Activated CD4-positive, alpha-beta T cell treated with anti-CD3 and anti-CD28 coated beads, Interleukin-2, amount 10 ng/mL, durations not matched to agents 24 days and 14 days (primary cell): Measurements from ENCODE around the gene CDC42BPB. TPM values are rescaled to one million over a fixed set of nuclear protein-coding genes. Genes with fewer than 3 reads are reported as not detected.

Experiments used
- DNase-seq: peaks from one replicate; pipeline ENCODE4 v3.0.0; 2022
- H3K27ac Mint-ChIP-seq: one replicate; pipeline ENCODE4 v1.8.0; 2022; ENCODE audit warnings: mild to moderate bottlenecking, mixed read lengths
- H3K27me3 Mint-ChIP-seq: one replicate; pipeline ENCODE4 v1.8.0; 2022; ENCODE audit warnings: mixed read lengths
- H3K36me3 Mint-ChIP-seq: one replicate; pipeline ENCODE4 v1.8.0; 2022; ENCODE audit warnings: low read depth, mild to moderate bottlenecking, mixed read lengths
- H3K4me1 Mint-ChIP-seq: one replicate; pipeline ENCODE4 v1.8.0; 2021; ENCODE audit warnings: mixed read lengths
- H3K4me3 Mint-ChIP-seq: one replicate; pipeline ENCODE4 v1.8.0; 2022; ENCODE audit warnings: mild to moderate bottlenecking, moderate library complexity, mixed read lengths
- H3K9me3 Mint-ChIP-seq: one replicate; pipeline ENCODE4 v1.8.0; 2021; ENCODE audit warnings: mixed read lengths
- intact Hi-C: fragments of 100-400 bp; cut with micrococcal nuclease; formaldehyde crosslinking; loops from one replicate; pipeline ENCODE4 v1.15.1; 2023
- total RNA-seq: library from RNA; stranded (reverse); gene quantifications from 2 replicates; pipeline ENCODE4 v1.2.3, GENCODE V29; 2022

The CDC42BPB gene
- total RNA-seq, 1 donor from 2014 or later = 1.7 TPM

- no peak for DNase-seq
- Mint-ChIP-seq H3K4me3 (no peak overlapping the region), H3K4me1 (peaks cover 1% of the 10 kb centered on the region), H3K36me3 (peaks cover 31% of the 10 kb centered on the region), H3K9me3 (no peaks in the 10 kb centered on the region), H3K27ac (no peak overlapping the region), H3K27me3 (no peaks in the 10 kb centered on the region)
- intact Hi-C loops = no loop called here
These were observed 149.2 kb downstream of the CDC42BPB start for GRCh38 chr14:102907980-102908730.

- no peak overlapping the region for H3K27ac Mint-ChIP-seq
- H3K9me3 Mint-ChIP-seq = no peaks in the 10 kb centered on the region
- intact Hi-C loops = no loop called here
- no peaks in the 10 kb centered on the region for H3K27me3 Mint-ChIP-seq
- peaks cover 1% of the 10 kb centered on the region for H3K4me1 Mint-ChIP-seq
- H3K4me3 Mint-ChIP-seq = no peak overlapping the region
- H3K36me3 Mint-ChIP-seq = peaks cover 36% of the 10 kb centered on the region
- DNase-seq = no peak
These were observed 150.0 kb downstream of the CDC42BPB start for GRCh38 chr14:102907303-102907844.

GRCh38 chr14:102906616-102907302 is 150.6 kb downstream of the CDC42BPB start:
- Mint-ChIP-seq H3K4me1 (peaks cover 1% of the 10 kb centered on the region), H3K27ac (no peak overlapping the region), H3K4me3 (no peak overlapping the region), H3K27me3 (no peaks in the 10 kb centered on the region), H3K9me3 (no peaks in the 10 kb centered on the region), H3K36me3 (peaks cover 36% of the 10 kb centered on the region)
- intact Hi-C loops = no loop called here
- DNase-seq = no peak

GRCh38 chr14:102905116-102906108 is 151.9 kb downstream of the CDC42BPB start:
- Mint-ChIP-seq H3K4me3 (no peak overlapping the region), H3K27me3 (no peaks in the 10 kb centered on the region)

GRCh38 chr14:102903889-102904512 is 153.3 kb downstream of the CDC42BPB start:
- H3K4me3 Mint-ChIP-seq = no peak overlapping the region
- DNase-seq = no peak
- H3K36me3 Mint-ChIP-seq = peaks cover 46% of the 10 kb centered on the region
- no peaks in the 10 kb centered on the region for H3K9me3 Mint-ChIP-seq
- H3K27me3 Mint-ChIP-seq = no peaks in the 10 kb centered on the region
- H3K4me1 Mint-ChIP-seq = peaks cover 14% of the 10 kb centered on the region
- H3K27ac Mint-ChIP-seq = no peak overlapping the region
- intact Hi-C loops = no loop called here

More at GRCh38 chr14:102905116-102906108, 151.9 kb downstream of the CDC42BPB start:
- Mint-ChIP-seq H3K27ac (no peak overlapping the region), H3K36me3 (peaks cover 42% of the 10 kb centered on the region), H3K4me1 (peaks cover 10% of the 10 kb centered on the region), H3K9me3 (no peaks in the 10 kb centered on the region)
- DNase-seq = no peak
- intact Hi-C loops = no loop called here

- peaks cover 19% of the 10 kb centered on the region for H3K4me1 Mint-ChIP-seq
- H3K4me3 Mint-ChIP-seq = no peak overlapping the region
- DNase-seq = no peak
- no peaks in the 10 kb centered on the region for H3K9me3 Mint-ChIP-seq
- intact Hi-C loops = no loop called here
- no peaks in the 10 kb centered on the region for H3K27me3 Mint-ChIP-seq
- no peak overlapping the region for H3K27ac Mint-ChIP-seq
- H3K36me3 Mint-ChIP-seq = peaks cover 52% of the 10 kb centered on the region
These were observed 154.0 kb downstream of the CDC42BPB start for GRCh38 chr14:102903248-102903888.

- no peaks in the 10 kb centered on the region for H3K9me3 Mint-ChIP-seq
- no peak for DNase-seq
- H3K4me3 Mint-ChIP-seq = no peak overlapping the region
- no peaks in the 10 kb centered on the region for H3K27me3 Mint-ChIP-seq
- peaks cover 52% of the 10 kb centered on the region for H3K36me3 Mint-ChIP-seq
- peak overlapping the region; percentile 48 for H3K27ac Mint-ChIP-seq
- intact Hi-C loops = no loop called here
- peaks cover 23% of the 10 kb centered on the region for H3K4me1 Mint-ChIP-seq
These were observed 154.7 kb downstream of the CDC42BPB start for GRCh38 chr14:102902523-102903247.

GRCh38 chr14:102902086-102902485 is 155.3 kb downstream of the CDC42BPB start:
- Mint-ChIP-seq H3K27ac (no peak overlapping the region), H3K4me1 (peaks cover 27% of the 10 kb centered on the region), H3K4me3 (no peak overlapping the region), H3K27me3 (no peaks in the 10 kb centered on the region), H3K9me3 (no peaks in the 10 kb centered on the region), H3K36me3 (peaks cover 55% of the 10 kb centered on the region)
- intact Hi-C loops = no loop called here
- no peak for DNase-seq

- Mint-ChIP-seq H3K27me3 (no peaks in the 10 kb centered on the region), H3K4me1 (peaks cover 27% of the 10 kb centered on the region), H3K4me3 (no peak overlapping the region), H3K9me3 (no peaks in the 10 kb centered on the region), H3K27ac (peak overlapping the region; percentile 79), H3K36me3 (peaks cover 55% of the 10 kb centered on the region)
- no peak for DNase-seq
- intact Hi-C loops = no loop called here
These were observed 155.7 kb downstream of the CDC42BPB start for GRCh38 chr14:102901633-102902032.

GRCh38 chr14:102900631-102901571 is 156.4 kb downstream of the CDC42BPB start:
- intact Hi-C loops = no loop called here
- Mint-ChIP-seq H3K4me3 (peak overlapping the region; percentile 16), H3K27ac (peak overlapping the region; percentile 79), H3K4me1 (peaks cover 29% of the 10 kb centered on the region), H3K9me3 (no peaks in the 10 kb centered on the region), H3K36me3 (peaks cover 57% of the 10 kb centered on the region), H3K27me3 (no peaks in the 10 kb centered on the region)
- DNase-seq = no peak

GRCh38 chr14:102899516-102899900 is 157.8 kb downstream of the CDC42BPB start:
- H3K9me3 Mint-ChIP-seq = no peaks in the 10 kb centered on the region
- no peaks in the 10 kb centered on the region for H3K27me3 Mint-ChIP-seq
- H3K4me1 Mint-ChIP-seq = peaks cover 29% of the 10 kb centered on the region
- H3K4me3 Mint-ChIP-seq = no peak overlapping the region
- peak overlapping the region; percentile 68 for H3K27ac Mint-ChIP-seq
- H3K36me3 Mint-ChIP-seq = peaks cover 61% of the 10 kb centered on the region
- intact Hi-C loops = loop anchor here (5.0 kb wide), 1 partner anchor 122 kb away; the partner anchor contains the start of gene TRAF3
- no peak for DNase-seq
